Measurements from ENCODE around the gene CAPG.
"Not testable (repeated sequence)": the region's sequence is repeated elsewhere in the genome, so short reads cannot be mapped to it uniquely, and the experiment has no call there.

The CAPG gene

DNA sequence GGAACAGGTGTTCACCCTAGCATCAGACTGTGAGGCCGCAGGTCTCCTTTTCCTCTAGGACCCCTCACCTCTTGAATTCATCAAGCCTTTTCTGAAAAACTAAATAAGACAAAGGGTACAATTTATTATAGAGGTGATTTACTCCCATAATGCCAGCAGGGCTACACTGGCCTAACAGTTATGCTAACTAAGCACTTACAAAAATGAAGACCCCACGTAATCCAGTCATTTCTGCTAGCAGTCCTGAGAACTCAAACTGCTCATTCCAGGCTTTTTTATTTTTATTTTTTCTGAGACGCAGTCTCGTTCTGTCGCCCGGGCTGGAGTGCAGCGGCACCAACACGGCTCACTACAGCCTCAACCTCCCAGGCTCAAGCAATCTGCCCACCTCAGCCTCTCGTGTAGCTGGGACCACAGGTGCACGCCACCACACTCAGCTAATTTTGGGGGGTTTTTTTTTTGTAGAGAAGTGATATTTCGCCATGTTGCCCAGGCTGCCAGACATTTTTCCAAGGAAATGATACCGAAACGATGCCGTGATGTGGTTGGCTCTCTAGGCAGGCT, 14.2 kb downstream of the CAPG start:
- no peak for DNase-seq

- no peak for DNase-seq
Observed at GRCh38 chr2:85394976-85395375, 15.2 kb downstream of the CAPG start.

GRCh38 chr2:85394261-85394681, 15.9 kb downstream of the CAPG start:
- no peak for DNase-seq

- no peak for DNase-seq
Observed at GRCh38 chr2:85393836-85394235, 16.3 kb downstream of the CAPG start.

- DNase-seq = peak; percentile 77
Observed at GRCh38 chr2:85390941-85391669, 19.1 kb downstream of the CAPG start.

DNA sequence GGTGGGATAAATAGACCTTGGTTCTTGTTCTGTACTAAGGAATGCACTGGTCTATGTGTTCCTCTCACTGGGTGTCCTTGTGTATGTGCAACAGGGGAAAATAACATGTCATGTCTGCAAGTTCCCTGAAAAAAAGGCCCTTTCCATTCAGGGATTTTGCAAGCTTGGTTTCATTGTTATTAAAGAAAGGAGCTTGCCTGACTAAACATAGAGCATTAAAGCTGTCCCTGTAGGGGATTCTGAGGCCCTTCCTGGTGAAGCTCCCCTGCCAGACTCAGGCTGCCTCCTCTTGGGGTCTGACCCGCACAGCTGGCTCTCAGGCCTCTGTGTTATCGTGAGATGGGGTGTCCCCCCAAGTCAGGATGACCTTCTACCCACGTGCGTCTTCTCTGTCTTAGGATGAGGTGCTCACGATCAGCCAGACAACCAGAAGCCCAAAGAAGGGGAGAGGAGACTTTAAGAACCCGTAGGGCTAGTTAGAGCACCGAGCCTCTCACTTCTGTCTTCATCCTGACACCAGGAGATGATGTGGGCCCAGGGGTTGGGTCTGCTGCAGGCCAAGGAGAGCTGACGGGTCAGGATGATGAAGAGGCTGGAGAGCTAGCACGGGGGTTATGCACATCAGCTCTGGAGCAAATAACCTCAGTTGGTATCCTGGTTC, 21.2 kb downstream of the CAPG start:
- no peak for DNase-seq

GRCh38 chr2:85387754-85388153, 22.4 kb downstream of the CAPG start:
- DNase-seq = no peak

DNA sequence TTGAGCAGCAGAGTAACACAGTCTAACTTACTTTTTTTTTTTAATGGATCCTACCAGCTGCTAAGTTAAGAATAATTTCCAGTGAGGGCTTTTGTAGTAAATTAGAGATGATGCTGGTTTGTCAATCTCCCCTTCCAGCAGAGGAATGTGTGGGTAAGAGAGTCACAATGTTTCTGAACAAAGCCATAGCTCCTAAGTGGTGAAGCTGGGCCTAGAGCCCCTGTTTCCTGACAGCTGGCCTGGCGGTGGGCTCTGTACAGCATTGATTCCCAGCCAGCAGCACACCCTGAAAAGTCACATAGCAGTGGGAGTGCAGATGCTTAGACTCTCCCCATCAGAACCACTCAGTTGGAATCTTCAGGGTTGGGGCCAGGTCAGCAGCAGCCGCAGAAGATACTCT, 24.4 kb downstream of the CAPG start:
- DNase-seq = no peak

- DNase-seq = no peak
Observed at GRCh38 chr2:85383850-85384249, 26.3 kb downstream of the CAPG start.

GRCh38 chr2:85383151-85383550, 27.0 kb downstream of the CAPG start:
- not testable (repeated sequence) for DNase-seq

- no peak for DNase-seq
Observed at GRCh38 chr2:85380048-85380447, 30.1 kb downstream of the CAPG start.

- no peak for DNase-seq
Observed at GRCh38 chr2:85378257-85378656, 31.9 kb downstream of the CAPG start.

DNA sequence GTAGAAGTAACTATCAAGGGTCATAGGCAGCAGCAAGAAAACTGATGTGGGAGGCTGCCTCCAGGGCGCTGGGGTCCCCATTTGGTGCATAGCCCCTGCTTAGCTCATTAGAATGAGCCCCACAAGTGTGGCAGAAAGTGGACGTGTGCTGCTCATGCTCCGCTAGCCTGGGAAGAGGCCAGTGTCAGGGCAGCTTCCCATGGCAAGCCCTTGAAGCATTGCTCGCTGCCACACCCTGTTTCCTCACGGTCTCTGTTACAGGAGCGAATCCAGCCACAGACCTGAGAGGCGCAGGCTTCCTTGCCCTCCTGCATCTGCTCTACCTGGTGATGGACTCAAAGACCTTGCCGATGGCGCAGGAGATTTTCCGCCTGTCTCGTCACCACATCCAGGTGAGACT, 33.1 kb downstream of the CAPG start:
- DNase-seq = no peak

GRCh38 chr2:85376291-85377065, 33.7 kb downstream of the CAPG start:
- DNase-seq = no peak

GRCh38 chr2:85371045-85371444, 39.1 kb downstream of the CAPG start:
- DNase-seq = no peak

- DNase-seq = no peak
Observed at GRCh38 chr2:85369500-85369899, 40.7 kb downstream of the CAPG start.

DNA sequence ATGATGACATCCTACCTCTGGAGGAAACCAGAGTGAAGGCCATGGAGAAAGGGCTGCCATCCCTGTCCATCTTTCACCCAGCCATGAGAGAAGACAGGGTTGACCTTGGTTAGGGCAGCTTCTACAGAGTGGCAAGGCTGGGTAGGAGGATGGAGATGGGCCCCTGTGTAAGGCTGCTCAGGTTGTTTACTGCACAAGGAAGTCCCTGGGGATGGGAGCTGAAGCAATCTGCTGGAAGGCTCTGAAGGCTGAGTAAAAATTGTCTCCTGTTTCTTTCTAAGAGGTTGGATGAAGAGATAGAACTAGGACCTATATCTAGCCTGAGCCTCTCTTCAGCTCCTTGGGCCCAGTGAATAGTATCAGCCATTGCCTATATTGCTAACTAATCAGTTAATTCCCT, 41.2 kb downstream of the CAPG start:
- DNase-seq = no peak

DNA sequence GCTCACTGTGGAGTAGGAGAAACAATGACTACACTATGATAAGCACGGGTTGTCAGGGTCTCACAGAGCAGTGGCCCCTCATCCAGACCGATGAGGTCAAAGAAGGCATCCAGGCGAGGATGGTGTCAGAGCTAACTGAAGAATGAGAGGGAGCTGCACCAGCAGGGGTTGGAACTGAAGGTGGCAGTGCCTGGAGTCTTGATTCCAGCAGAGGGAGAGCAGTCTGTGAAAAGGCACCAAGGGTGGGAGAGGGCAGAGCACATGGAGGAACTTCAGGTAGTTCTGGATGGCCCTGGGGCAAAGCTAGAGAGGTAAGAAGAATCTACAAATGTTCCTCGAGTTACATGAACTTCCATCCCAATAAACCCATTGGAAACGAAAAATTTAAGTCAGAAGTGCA, 43.0 kb downstream of the CAPG start:
- DNase-seq = no peak

- not testable (repeated sequence) for DNase-seq
Observed at GRCh38 chr2:85362653-85363387, 47.3 kb downstream of the CAPG start.

DNA sequence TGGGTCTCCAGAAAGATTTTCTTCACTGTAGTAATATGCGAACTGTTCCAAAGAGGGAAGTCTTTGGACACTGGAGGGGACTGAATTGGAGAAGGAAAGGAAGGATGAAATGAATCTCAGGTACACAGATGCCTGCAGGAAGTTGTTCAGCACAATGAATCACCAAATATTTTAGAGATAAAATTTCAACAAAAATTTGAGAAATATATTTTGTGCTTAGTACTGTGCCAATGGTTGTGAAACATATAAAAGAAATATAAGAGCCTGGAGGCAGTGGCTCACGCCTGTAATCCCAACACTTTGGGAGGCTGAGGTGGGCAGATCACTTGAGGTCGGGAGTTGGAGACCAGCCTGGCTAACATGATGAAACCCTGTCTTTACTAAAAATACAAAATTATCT, 52.4 kb downstream of the CAPG start:
- DNase-seq = no peak

GRCh38 chr2:85356186-85356585, 54.0 kb downstream of the CAPG start:
- DNase-seq = no peak

DNA sequence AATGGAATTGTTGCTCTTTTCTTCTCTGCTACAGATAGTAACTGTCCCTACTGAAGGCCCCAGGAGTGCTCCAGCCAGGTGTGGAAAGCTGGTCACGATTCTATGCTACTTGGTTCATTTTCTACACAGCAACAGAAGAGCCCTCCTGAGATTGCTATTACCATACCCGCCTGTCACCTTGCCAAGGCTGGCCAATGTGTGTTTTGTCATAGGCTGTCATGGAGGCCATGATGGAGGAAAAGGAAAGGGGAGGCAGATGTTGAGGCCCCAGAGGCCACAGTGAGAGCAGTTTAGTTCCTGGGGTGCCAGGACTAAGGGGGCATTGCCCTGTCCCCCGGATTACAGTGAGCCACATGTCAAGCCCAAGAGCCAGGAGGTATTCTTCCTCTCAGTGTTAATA, 54.6 kb downstream of the CAPG start:
- DNase-seq = no peak

DNA sequence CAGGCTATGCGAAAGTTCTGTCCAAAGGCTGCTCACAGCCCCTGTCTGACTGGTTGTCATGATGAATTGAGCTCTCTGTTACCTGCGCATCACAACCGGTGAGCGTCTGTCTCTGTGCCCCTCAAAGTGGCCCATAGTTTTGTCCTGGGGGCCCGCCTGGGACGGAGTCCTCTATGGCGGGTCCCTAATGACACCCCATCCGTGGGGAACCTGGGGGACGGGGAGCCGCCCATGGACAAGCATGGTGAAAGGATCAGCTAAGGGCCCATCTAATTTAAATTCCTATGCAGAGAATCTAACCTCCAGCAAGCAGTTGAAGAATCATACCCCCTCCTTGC, 55.1 kb downstream of the CAPG start:
- no peak for DNase-seq
